ENCODE data around the gene ANGPTL8.

The ANGPTL8 gene

DNA sequence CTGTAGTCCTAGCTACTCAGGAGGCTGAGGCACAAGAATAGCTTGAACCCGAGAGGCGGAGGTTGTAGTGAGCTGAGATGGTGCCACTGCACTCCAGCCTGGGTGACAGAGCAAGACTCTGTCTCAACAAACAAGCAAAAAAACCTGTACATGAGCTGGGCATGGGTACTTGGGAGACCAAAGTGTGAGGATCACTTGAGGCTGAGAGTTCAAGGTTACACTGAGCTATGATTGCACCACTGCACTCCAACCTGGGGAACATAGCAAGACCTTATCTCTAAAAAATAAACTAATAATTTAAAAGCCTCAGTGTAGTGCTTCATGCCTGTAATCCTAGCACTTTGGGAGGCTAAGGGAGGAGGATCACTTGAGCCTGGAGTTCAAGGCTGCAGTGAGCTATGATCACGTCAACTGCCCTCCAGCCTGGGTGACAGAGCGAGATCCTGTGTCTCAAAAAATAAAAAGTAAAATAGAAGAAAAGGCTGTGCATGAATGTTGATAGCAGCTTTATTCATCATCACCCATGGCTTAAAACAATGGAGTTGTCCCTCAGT is 35.2 kb downstream of the ANGPTL8 start:
- Mint-ChIP-seq H3K4me3 (no peak overlapping the region), H3K27ac (no peak overlapping the region), H3K4me1 (ENCODE audit: low read depth) (peaks cover 4% of the 10 kb centered on the region), H3K9me3 (ENCODE audit: low read depth) (no peaks in the 10 kb centered on the region), H3K36me3 (no peaks in the 10 kb centered on the region), H3K27me3 (peaks cover 17% of the 10 kb centered on the region)

DNA sequence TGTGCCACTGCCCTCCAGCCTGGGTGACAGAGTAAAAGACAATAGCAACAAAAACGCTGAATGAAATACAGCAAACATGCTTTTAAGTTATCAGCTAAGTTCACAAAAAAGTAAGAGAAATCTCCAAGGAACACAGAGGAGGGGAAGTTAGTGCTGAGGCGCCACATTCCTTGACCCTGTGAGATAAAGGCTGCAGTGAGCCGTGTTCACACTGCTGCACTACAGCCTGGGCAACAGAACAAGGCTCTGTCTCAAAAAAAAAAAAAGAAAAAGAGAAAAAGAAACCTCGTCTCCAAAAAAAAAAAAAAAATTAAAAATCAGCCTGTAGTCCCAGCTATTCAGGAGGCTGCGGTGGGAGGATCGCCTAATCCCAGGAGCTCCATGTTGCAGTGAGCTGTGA is 39.3 kb downstream of the ANGPTL8 start:
- peaks cover 12% of the 10 kb centered on the region for H3K4me1 Mint-ChIP-seq (ENCODE audit: low read depth)
- H3K27me3 Mint-ChIP-seq = peaks cover 20% of the 10 kb centered on the region
- no peaks in the 10 kb centered on the region for H3K36me3 Mint-ChIP-seq
- H3K27ac Mint-ChIP-seq = no peak overlapping the region
- no peaks in the 10 kb centered on the region for H3K9me3 Mint-ChIP-seq (ENCODE audit: low read depth)
- no peak overlapping the region for H3K4me3 Mint-ChIP-seq

DNA sequence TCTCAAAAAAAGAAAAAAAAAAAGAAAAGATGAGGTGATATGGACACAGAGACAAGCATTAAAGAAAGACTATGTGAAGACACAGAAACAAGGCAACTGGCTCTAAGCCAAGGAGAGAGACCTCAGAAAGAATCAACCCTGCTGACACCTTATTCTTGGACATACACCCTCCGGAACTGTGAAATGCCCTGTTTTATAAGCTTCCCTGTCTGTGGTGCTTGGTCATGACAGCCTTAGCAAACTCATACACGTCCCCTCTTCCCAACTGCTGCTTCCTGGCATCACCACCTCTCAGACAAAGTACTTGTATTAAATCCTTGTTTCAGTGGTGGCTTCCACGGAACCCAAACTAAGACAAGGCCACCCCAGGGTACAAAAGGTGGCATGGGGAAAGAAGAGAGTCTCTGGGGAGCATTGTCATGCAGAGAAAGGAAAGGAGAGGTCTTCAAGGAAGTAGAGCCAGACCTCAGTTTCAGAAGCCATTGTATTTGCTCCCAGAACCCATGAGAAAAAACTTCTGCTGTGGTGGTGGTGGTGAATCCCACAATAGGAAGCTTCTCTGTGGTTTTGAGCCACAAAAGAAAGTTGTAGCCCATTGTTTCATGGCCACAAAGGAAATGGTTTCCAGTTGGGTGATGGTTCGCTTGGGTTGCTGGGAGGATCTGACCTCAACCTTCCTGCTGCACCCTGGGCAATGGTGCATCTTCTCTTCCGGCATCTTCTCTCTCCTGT is 40.3 kb downstream of the ANGPTL8 start:
- H3K4me3 Mint-ChIP-seq = peak overlapping the region; percentile 72
- H3K36me3 Mint-ChIP-seq = no peaks in the 10 kb centered on the region
- H3K9me3 Mint-ChIP-seq (ENCODE audit: low read depth) = no peaks in the 10 kb centered on the region
- peaks cover 23% of the 10 kb centered on the region for H3K27me3 Mint-ChIP-seq
- H3K27ac Mint-ChIP-seq = peak overlapping the region; percentile 34
- peaks cover 12% of the 10 kb centered on the region for H3K4me1 Mint-ChIP-seq (ENCODE audit: low read depth)

DNA sequence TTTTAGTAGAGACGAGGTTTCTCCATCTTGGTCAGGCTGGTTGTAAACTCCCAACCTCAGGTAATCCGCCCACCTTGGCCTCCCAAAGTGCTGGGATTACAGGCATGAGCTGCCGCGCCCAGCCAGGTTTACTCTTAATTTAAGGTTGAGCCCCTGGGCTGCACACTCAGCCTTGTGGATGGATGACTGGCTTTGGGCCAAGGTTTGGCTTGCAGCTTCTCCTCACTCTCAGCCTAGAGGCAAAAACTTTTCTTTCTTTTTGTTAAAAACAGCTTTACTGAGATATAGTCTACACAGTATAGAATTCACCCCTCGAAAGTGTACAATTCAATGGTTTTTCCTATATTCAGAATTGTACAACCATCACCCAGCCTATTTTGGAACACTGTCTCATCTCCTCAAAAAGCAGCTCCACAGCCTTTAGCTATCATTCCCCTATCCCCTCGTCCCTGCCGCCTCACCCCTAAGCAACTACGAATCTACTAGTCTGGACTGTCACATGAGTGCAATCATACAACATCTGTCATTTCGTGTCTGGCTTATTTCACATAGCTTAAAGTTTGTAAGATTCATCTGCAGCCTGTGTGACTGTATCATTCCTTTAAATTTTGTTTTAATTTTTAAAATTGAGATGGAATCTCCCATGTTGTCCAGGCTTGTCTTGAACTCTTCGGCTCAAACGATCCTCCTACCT is 42.1 kb downstream of the ANGPTL8 start:
- Mint-ChIP-seq H3K27ac (no peak overlapping the region), H3K4me1 (ENCODE audit: low read depth) (peaks cover 12% of the 10 kb centered on the region), H3K27me3 (peaks cover 19% of the 10 kb centered on the region), H3K4me3 (no peak overlapping the region), H3K9me3 (ENCODE audit: low read depth) (no peaks in the 10 kb centered on the region), H3K36me3 (no peaks in the 10 kb centered on the region)

DNA sequence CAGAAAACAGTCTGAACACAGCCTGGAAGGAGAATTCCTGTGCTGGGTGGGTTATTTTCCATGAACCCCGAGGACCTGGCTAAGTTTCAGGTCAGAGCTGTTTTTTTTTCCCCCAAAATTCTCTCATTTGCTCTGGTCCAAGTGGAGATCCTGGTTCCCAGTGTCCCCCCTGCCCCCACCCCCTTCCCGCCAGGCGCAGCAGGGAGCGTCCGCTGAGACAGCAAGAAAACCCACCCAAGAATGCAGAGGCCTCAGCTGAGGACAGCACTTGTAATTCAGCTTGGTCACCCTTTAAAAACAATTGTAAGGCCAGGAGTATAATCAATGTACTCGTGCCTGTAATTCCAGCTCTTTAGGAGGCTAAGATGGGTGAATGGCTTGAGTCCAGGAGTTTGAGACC is 45.1 kb downstream of the ANGPTL8 start:
- Mint-ChIP-seq H3K27me3 (peaks cover 15% of the 10 kb centered on the region), H3K9me3 (ENCODE audit: low read depth) (no peaks in the 10 kb centered on the region), H3K27ac (no peak overlapping the region), H3K4me1 (ENCODE audit: low read depth) (peaks cover 9% of the 10 kb centered on the region), H3K4me3 (no peak overlapping the region), H3K36me3 (no peaks in the 10 kb centered on the region)

DNA sequence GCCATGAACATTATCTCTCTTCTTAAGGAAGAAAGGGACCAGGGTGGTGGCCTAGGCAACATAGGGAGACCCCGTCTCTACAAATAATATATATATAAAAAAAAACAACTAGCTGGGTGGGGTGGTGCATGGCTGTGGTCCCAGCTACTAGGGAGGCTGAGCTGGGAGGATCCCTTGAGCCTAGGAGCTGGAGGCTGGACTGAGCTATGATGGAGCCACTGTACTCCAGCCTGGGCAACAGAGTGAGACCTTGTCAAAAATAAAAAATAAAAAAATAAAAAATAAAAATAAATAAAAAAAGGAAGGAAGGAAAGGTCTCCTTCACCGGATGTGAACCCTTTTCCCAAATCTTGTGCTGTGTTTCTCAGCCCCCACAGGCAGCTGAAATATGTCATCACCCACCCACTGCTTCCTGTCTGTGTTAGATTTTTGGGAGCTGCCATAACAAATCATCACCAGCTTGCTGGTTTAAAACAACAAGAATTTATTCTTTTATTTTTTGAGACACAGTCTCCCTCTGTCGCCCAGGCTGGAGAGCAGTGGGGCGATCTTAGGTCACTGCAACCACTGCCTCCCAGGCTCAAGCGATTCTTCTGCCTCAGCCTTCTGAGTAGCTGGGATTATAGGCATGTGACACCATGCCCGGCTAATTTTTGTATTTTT is 47.0 kb downstream of the ANGPTL8 start:
- Mint-ChIP-seq H3K4me1 (ENCODE audit: low read depth) (peaks cover 3% of the 10 kb centered on the region), H3K9me3 (ENCODE audit: low read depth) (no peaks in the 10 kb centered on the region), H3K4me3 (no peak overlapping the region), H3K27me3 (peaks cover 15% of the 10 kb centered on the region), H3K36me3 (no peaks in the 10 kb centered on the region), H3K27ac (no peak overlapping the region)

DNA sequence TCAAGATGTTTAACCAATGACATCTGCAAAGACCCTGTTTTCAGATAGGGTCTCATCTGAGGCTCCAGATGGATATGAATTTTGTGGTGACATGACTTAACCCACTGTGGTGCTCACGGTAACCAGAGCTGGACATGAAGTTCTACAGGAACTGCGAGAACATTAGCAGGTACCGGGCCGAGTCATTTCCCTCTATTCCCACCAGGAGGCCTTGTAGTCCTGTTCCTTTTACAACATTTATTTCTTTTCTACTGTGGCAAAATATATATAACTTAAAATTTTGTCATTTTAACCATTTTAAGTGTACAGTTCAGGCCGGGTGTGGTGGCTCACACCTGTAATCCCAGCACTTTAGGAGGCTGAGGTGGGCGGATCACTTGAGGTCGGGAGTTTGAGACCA is 48.9 kb downstream of the ANGPTL8 start:
- Mint-ChIP-seq H3K4me1 (ENCODE audit: low read depth) (no peaks in the 10 kb centered on the region), H3K4me3 (no peak overlapping the region), H3K9me3 (ENCODE audit: low read depth) (no peaks in the 10 kb centered on the region), H3K36me3 (no peaks in the 10 kb centered on the region), H3K27ac (no peak overlapping the region), H3K27me3 (peaks cover 14% of the 10 kb centered on the region)

DNA sequence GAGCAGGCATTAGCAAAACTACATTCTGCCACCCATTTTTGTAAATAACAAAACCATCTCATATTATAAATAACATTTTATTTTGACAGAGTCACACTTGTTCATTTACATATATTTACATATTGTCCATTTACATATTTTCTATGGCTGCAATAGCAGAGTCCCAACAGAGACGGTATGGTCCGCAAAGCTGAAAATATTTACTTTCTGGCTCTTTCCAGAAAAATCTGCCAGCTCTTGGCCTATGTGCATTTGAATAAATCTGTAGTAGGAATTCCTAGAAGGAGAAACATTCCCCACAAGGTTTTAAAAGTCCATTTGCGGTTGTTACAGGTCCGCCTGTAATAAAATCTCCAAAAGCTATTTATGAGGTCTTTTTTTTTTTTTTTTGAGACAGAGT is 50.8 kb downstream of the ANGPTL8 start:
- H3K27me3 Mint-ChIP-seq = peaks cover 9% of the 10 kb centered on the region
- no peak overlapping the region for H3K4me3 Mint-ChIP-seq
- peaks cover 2% of the 10 kb centered on the region for H3K4me1 Mint-ChIP-seq (ENCODE audit: low read depth)
- H3K27ac Mint-ChIP-seq = no peak overlapping the region
- no peaks in the 10 kb centered on the region for H3K9me3 Mint-ChIP-seq (ENCODE audit: low read depth)
- H3K36me3 Mint-ChIP-seq = no peaks in the 10 kb centered on the region

DNA sequence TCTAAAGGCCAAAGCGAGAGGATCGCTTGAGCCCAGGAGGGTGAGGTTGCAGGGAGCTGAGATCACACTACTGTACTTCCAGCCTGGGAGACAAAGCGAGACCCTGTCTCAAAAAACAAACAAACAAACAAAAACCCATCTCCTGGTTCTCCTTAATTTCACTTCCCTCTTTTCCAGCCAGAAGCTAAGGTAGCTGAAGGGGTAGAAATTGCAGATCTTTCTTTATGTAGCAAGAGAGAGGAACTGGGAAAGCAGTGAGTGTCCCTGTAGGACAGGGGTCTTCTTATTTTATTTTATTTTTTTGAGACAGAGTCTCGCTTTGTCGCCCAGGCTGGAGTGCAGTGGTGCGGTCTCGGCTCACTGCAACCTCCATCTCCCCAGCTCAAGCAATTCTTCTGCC is 52.0 kb downstream of the ANGPTL8 start:
- Mint-ChIP-seq H3K4me1 (ENCODE audit: low read depth) (peaks cover 2% of the 10 kb centered on the region), H3K27me3 (peaks cover 11% of the 10 kb centered on the region), H3K4me3 (no peak overlapping the region), H3K9me3 (ENCODE audit: low read depth) (no peaks in the 10 kb centered on the region), H3K27ac (no peak overlapping the region), H3K36me3 (no peaks in the 10 kb centered on the region)
